Ovary (tissue), 3 donors: ENCODE measurements around the gene CHCHD3.

Source experiments
- CTCF ChIP-seq, 3 donors: fragments of 450-650 bp in 2 of 3; fragments of 200-600 bp in 1 of 3; IDR thresholded peaks; one replicate each; pipeline versions ENCODE4 v1.5.1 to v1.8.0; 2016 to 2022; ENCODE audit warnings: antibody characterized with exemption in 3 of 3, mild to moderate bottlenecking in 1 of 3
- EP300 ChIP-seq: sonication (generic); formaldehyde crosslinking; IDR thresholded peaks from one replicate; pipeline ENCODE4 v1.6.1; 2017; ENCODE audit warnings: antibody characterized with exemption
- POLR2A ChIP-seq: fragments of 450-650 bp; IDR thresholded peaks from one replicate; pipeline ENCODE4 v1.6.1; 2017; ENCODE audit warnings: antibody characterized with exemption, mild to moderate bottlenecking, moderate library complexity
- donor health status: DM: no; HTN: no; CAD: no.

GRCh38 chr7:132740176-132740575, 341.7 kb downstream of the CHCHD3 start:
- TF ChIP-seq CTCF (IDR thresholded peaks at IDR 0.05) (no peak), POLR2A (no peak), EP300 (no peak)
